OCI-LY1 (cell line): Measurements from ENCODE around the gene PACSIN1.

Source experiments
- H2AFZ ChIP-seq: fragments of 200-600 bp; sonication (generic), shearing (Covaris generic); 2 replicates; pipeline ENCODE4 v1.6.0; 2014; ENCODE audit warnings: antibody characterized with exemption, mild to moderate bottlenecking, low read length
- H3F3A ChIP-seq: fragments of 200-600 bp; sonication (generic), shearing (Covaris generic); 2 replicates; pipeline ENCODE4 v1.6.0; 2014; ENCODE audit warnings: mild to moderate bottlenecking, antibody characterized with exemption, low read length, moderate library complexity; ENCODE audit not compliant: insufficient read depth
- H3K27ac ChIP-seq: fragments of 200-600 bp; sonication (generic); 2 replicates; pipeline ENCODE4 v1.5.1; 2014; ENCODE audit warnings: low read length, mixed run types, mild to moderate bottlenecking, low read depth; ENCODE audit not compliant: poor library complexity, severe bottlenecking
- H3K27me3 ChIP-seq: fragments of 200-600 bp; sonication (generic); 2 replicates; pipeline ENCODE4 v1.6.0; 2014; ENCODE audit warnings: antibody characterized with exemption, mild to moderate bottlenecking, low read length, moderate library complexity; ENCODE audit not compliant: insufficient read depth
- H3K36me3 ChIP-seq: fragments of 200-600 bp; sonication (generic); 2 replicates; pipeline ENCODE4 v1.6.1; 2014; ENCODE audit warnings: mild to moderate bottlenecking, antibody characterized with exemption, low read length, moderate library complexity, mixed read lengths; ENCODE audit not compliant: insufficient read depth
- H3K4me1 ChIP-seq: fragments of 200-600 bp; sonication (generic); 2 replicates; pipeline ENCODE4 v1.5.1; 2014; ENCODE audit warnings: mild to moderate bottlenecking, low read length, moderate library complexity; ENCODE audit not compliant: insufficient read depth, severe bottlenecking
- H3K4me2 ChIP-seq: fragments of 200-600 bp; sonication (generic), shearing (Covaris generic); 2 replicates; pipeline ENCODE4 v1.6.1; 2014; ENCODE audit warnings: low read length
- H3K4me3 ChIP-seq: fragments of 200-600 bp; sonication (generic); 2 replicates; pipeline ENCODE4 v1.5.1; 2014; ENCODE audit warnings: low read length, low read depth, mild to moderate bottlenecking, mixed read lengths; ENCODE audit not compliant: poor library complexity, severe bottlenecking
- H3K79me2 ChIP-seq: fragments of 200-600 bp; shearing (Covaris generic); 2 replicates; pipeline ENCODE4 v1.6.1; 2016; ENCODE audit warnings: mixed run types, low read length, mixed read lengths; ENCODE audit not compliant: insufficient read depth
- H3K9ac ChIP-seq: fragments of 200-600 bp; sonication (generic), shearing (Covaris generic); 2 replicates; pipeline ENCODE4 v1.6.1; 2014; ENCODE audit warnings: mild to moderate bottlenecking, low read length, mixed read lengths
- H3K9me2 ChIP-seq: fragments of 200-600 bp; sonication (generic), shearing (Covaris generic); 2 replicates; pipeline ENCODE4 v1.6.1; 2014; ENCODE audit warnings: low read depth, mild to moderate bottlenecking, low read length, mixed read lengths
- H3K9me3 ChIP-seq: fragments of 200-600 bp; shearing (Covaris generic); 2 replicates; pipeline ENCODE4 v1.6.1; 2014; ENCODE audit warnings: low read length, mixed read lengths
- H4K20me1 ChIP-seq: fragments of 200-600 bp; sonication (generic), shearing (Covaris generic); 2 replicates; pipeline ENCODE4 v1.6.0; 2016; ENCODE audit warnings: mild to moderate bottlenecking, low read length; ENCODE audit not compliant: insufficient read depth
- CTCF ChIP-seq: fragments of 200-600 bp; sonication (generic), shearing (Covaris generic); IDR thresholded peaks from 2 replicates; pipeline ENCODE4 v1.5.1; 2017; ENCODE audit warnings: mild to moderate bottlenecking, antibody characterized with exemption, low read length, moderate library complexity, mixed read lengths
- EZH2 ChIP-seq: fragments of 200-600 bp; sonication (generic), shearing (Covaris generic); IDR thresholded peaks from 2 replicates; pipeline ENCODE4 v1.8.0; 2017; ENCODE audit warnings: borderline replicate concordance, mixed run types, mild to moderate bottlenecking, antibody characterized with exemption, low read length, moderate library complexity, mixed read lengths

The PACSIN1 gene

GRCh38 chr6:34465531-34466241 is at the start of gene PACSIN1:
Gene PACSIN1 (plus strand): TSS chr6:34466076. CDS start chr6:34526306, 60,230 bp downstream.
- Histone ChIP-seq H3K4me1 (peaks cover 7% of the 10 kb centered on the region), H3F3A (no peaks in the 10 kb centered on the region), H3K9me2 (no peaks in the 10 kb centered on the region), H3K27me3 (peaks cover 8% of the 10 kb centered on the region), H2AFZ (no peak within 1 kb of the TSS), H3K79me2 (no peaks in the 10 kb centered on the region), H3K9ac (no peak within 1 kb of the TSS), H3K36me3 (no peaks in the 10 kb centered on the region), H4K20me1 (no peaks in the 10 kb centered on the region), H3K4me3 (no peak within 1 kb of the TSS), H3K4me2 (no peak within 1 kb of the TSS; the same call in 1 of the 2 replicates), H3K27ac (no peak within 1 kb of the TSS), H3K9me3 (no peaks in the 10 kb centered on the region)
- TF ChIP-seq EZH2 (no peak), CTCF (no peak)

GRCh38 chr6:34416877-34417371 is 49.0 kb upstream of the PACSIN1 start:
- H3F3A ChIP-seq: no peaks in the 10 kb centered on the region
- H4K20me1 ChIP-seq: no peaks in the 10 kb centered on the region
- H3K27ac ChIP-seq: no peak overlapping the region
- no peak overlapping the region for H3K9ac ChIP-seq
- TF ChIP-seq CTCF (no peak), EZH2 (no peak)
- H3K36me3 ChIP-seq: peaks cover 80% of the 10 kb centered on the region
- H3K9me3 ChIP-seq: no peaks in the 10 kb centered on the region
- no peaks in the 10 kb centered on the region for H3K9me2 ChIP-seq
- H3K4me2 ChIP-seq: no peak overlapping the region
- no peak overlapping the region for H3K4me3 ChIP-seq
- H3K4me1 ChIP-seq: no peaks in the 10 kb centered on the region
- H3K79me2 ChIP-seq: no peaks in the 10 kb centered on the region
- no peaks in the 10 kb centered on the region for H3K27me3 ChIP-seq
- H2AFZ ChIP-seq: no peak overlapping the region

- Histone ChIP-seq H3K4me3 (no peak overlapping the region), H3K4me1 (peaks cover under 1% of the 10 kb centered on the region), H3K4me2 (no peak overlapping the region), H3K27ac (no peak overlapping the region), H3K9ac (no peak overlapping the region), H3K36me3 (peaks cover 83% of the 10 kb centered on the region), H2AFZ (no peak overlapping the region), H3K79me2 (0 out of 2 replicates have a peak, but pooled peaks cover 6% of the 10 kb centered on the region), H4K20me1 (no peaks in the 10 kb centered on the region), H3K9me3 (no peaks in the 10 kb centered on the region), H3K9me2 (no peaks in the 10 kb centered on the region), H3K27me3 (no peaks in the 10 kb centered on the region), H3F3A (no peaks in the 10 kb centered on the region)
- TF ChIP-seq CTCF: no peak
- TF ChIP-seq EZH2: no peak
These were observed 47.5 kb upstream of the PACSIN1 start for GRCh38 chr6:34418367-34418766.
